HepG2 (cell line): ENCODE measurements around the gene NYNRIN. TPM values are rescaled to one million over a fixed set of nuclear protein-coding genes. Genes with fewer than 3 reads are reported as not detected.

ENCODE experiments used
- ATAC-seq: fragments of 200-7000 bp; cut with Tn5 transposase; 3 replicates; pipeline ENCODE4 v1.9.1; 2020; ENCODE audit warnings: mild to moderate bottlenecking, moderate library complexity
- BruUV-seq: library from RNA; stranded (reverse); fragments of 400-500 nt; replicated peaks from 2 replicates; lab custom pipeline; 2021; lab: Mats Ljungman, UMichigan
- CTCF ChIA-PET: fragments of 300-600 bp; formaldehyde crosslinking; extraction: SDS; loops from one replicate; lab custom pipeline; 2021; ENCODE audit warnings: low total read pairs, inconsistent platforms, low intra/inter-chr PET ratio; lab: Yijun Ruan, JAX
- POLR2A ChIA-PET: fragments of 350-600 bp; sonication (Branson Sonifier 250); formaldehyde crosslinking; loops from one replicate; lab custom pipeline; 2020; ENCODE audit warnings: antibody characterized with exemption, inconsistent platforms; lab: Yijun Ruan, JAX
- DNase-seq: peaks from one replicate; pipeline ENCODE4 v3.0.0-alpha.2; 2015; ENCODE audit warnings: low spot score
- FAIRE-seq: peaks from 3 replicates; lab custom pipeline; 2011; peaks lifted over from hg19 to GRCh38; lab: Jason Lieb, UNC
- H2AFZ ChIP-seq: one replicate; pipeline ENCODE4 v1.6.1; 2011; ENCODE audit warnings: low read length, inconsistent platforms
- H3K27ac ChIP-seq: fragments of 300-600 bp; 3 replicates; pipeline ENCODE4 v1.8.0; 2011; ENCODE audit warnings: mixed run types, mild to moderate bottlenecking, mixed read lengths, low read length, inconsistent platforms; ENCODE audit not compliant: insufficient read depth; ENCODE audit errors: extremely low read length
- H3K27me3 ChIP-seq, 2 experiments: fragments of 200-600 bp in 1 of 2; 2 replicates in 1 of 2; 3 replicates in 1 of 2; pipeline versions ENCODE4 v1.6.0 to v1.8.0; 2011; ENCODE audit warnings: low read length in 2 of 2, mild to moderate bottlenecking in 2 of 2, moderate library complexity in 2 of 2, inconsistent platforms in 1 of 2; ENCODE audit not compliant: insufficient read depth in 2 of 2, control insufficient read depth in 1 of 2
- H3K36me3 ChIP-seq, 2 experiments: fragments of 200-600 bp in 1 of 2; replicated peaks in 1 of 2; 2 replicates in 1 of 2; 3 replicates in 1 of 2; pipeline versions ENCODE4 v1.5.1 to v1.8.0; 2011; ENCODE audit warnings: low read length in 2 of 2, inconsistent platforms in 1 of 2; ENCODE audit not compliant: insufficient read depth in 2 of 2, control insufficient read depth in 1 of 2
- H3K4me1 ChIP-seq: 2 replicates; pipeline ENCODE4 v1.5.1; 2012; ENCODE audit warnings: low read length, inconsistent platforms; ENCODE audit not compliant: insufficient read depth
- H3K4me2 ChIP-seq: 2 replicates; pipeline ENCODE4 v1.6.0; 2011; ENCODE audit warnings: low read depth, low read length, inconsistent platforms
- H3K4me3 ChIP-seq, 3 experiments: fragments of 200-600 bp in 1 of 3; sonication (generic), shearing (Covaris generic) in 1 of 3; replicated peaks in 1 of 3; 2 replicates each; pipeline ENCODE4 v1.5.1; 2011 to 2016; ENCODE audit warnings: low read length in 3 of 3, inconsistent platforms in 2 of 3, low read depth in 2 of 3, mild to moderate bottlenecking in 2 of 3, control low read depth in 1 of 3, mixed read lengths in 1 of 3; ENCODE audit not compliant: insufficient read depth in 1 of 3
- H3K79me2 ChIP-seq: one replicate; pipeline ENCODE4 v1.6.1; 2011; ENCODE audit warnings: low read length, inconsistent platforms; ENCODE audit not compliant: insufficient read depth
- H3K9ac ChIP-seq: 2 replicates; pipeline ENCODE4 v1.6.0; 2011; ENCODE audit warnings: mild to moderate bottlenecking, low read depth, low read length, inconsistent platforms; ENCODE audit not compliant: insufficient read depth
- H3K9me3 ChIP-seq: 2 replicates; pipeline ENCODE4 v1.5.1; 2012; ENCODE audit warnings: mild to moderate bottlenecking, low read length
- H4K20me1 ChIP-seq: 2 replicates; pipeline ENCODE4 v1.6.0; 2011; ENCODE audit warnings: inconsistent platforms, mild to moderate bottlenecking, low read length, moderate library complexity; ENCODE audit not compliant: insufficient read depth
- CEBPZ ChIP-seq: IDR thresholded peaks from 2 replicates; pipeline ENCODE4 v1.6.1; 2012; ENCODE audit warnings: low read length, improper control_type of control experiment
- DNMT3B ChIP-seq: conservative IDR thresholded peaks from 2 replicates; pipeline ENCODE4 v1.6.1; 2016; ENCODE audit warnings: missing biosample characterization, control low read depth
- NKX3-1 ChIP-seq: sonication (generic); formaldehyde crosslinking; IDR thresholded peaks from 2 replicates; pipeline ENCODE4 v1.5.0; 2020; ENCODE audit warnings: missing genetic modification reagents
- NR1H2 ChIP-seq: sonication (generic); formaldehyde crosslinking; IDR thresholded peaks from 2 replicates; pipeline ENCODE4 v1.8.1; 2022; ENCODE audit warnings: low read depth, missing genetic modification reagents, borderline replicate concordance
- SAFB2 ChIP-seq: sonication (generic); formaldehyde crosslinking; IDR thresholded peaks from 2 replicates; pipeline ENCODE4 v1.5.1; 2020; ENCODE audit warnings: missing genetic modification reagents, low read depth, mild to moderate bottlenecking, borderline replicate concordance
- STAT5B ChIP-seq: sonication (generic); formaldehyde crosslinking; IDR thresholded peaks from 2 replicates; pipeline ENCODE4 v1.4.0; 2020; ENCODE audit warnings: missing genetic modification reagents
- ZNF430 ChIP-seq: sonication (generic); formaldehyde crosslinking; IDR thresholded peaks from 2 replicates; pipeline ENCODE4 v1.9.0; 2021; ENCODE audit warnings: mild to moderate bottlenecking, missing genetic modification reagents
- ZNF670 ChIP-seq: sonication (generic); formaldehyde crosslinking; IDR thresholded peaks from 2 replicates; pipeline ENCODE4 v1.8.0; 2022; ENCODE audit warnings: mild to moderate bottlenecking, missing genetic modification reagents, borderline replicate concordance
- WGBS: methylation state at CpG from one replicate; pipeline ENCODE4 v1.1.6; 2017; ENCODE audit warnings: low lambda C conversion rate; 5-methylcytosine and 5-hydroxymethylcytosine counted together
- in situ Hi-C: cut with HindIII; loops from 2 replicates; pipeline ENCODE4 v1.10.0; 2017; ENCODE audit warnings: low pct_unique_long_range_greater_than_20kb; ENCODE audit not compliant: extremely low pct_ligation_motif_present
- intact Hi-C: fragments of 100-400 bp; cut with micrococcal nuclease; formaldehyde crosslinking; loops from one replicate; pipeline ENCODE4 v1.10.0; 2022; ENCODE audit not compliant: unreplicated experiment
- polyA plus RNA-seq, 8 experiments: library from polyadenylated mRNA; depleted of rRNA in 3 of 8; stranded (reverse) in 7 of 8; unstranded in 1 of 8; fragments of >200 nt; fragmentation: Illumina TruSeq in 4 of 8; extraction: Trizol in 4 of 8; gene quantifications; 2 replicates each; pipeline versions ENCODE4 v1.2.1 to v1.2.3, GENCODE V29; 2011 to 2016; ENCODE audit warnings: low read depth in 4 of 8, missing spikeins in 1 of 8, mixed read lengths in 1 of 8; ENCODE audit not compliant: insufficient read depth in 1 of 8
- total RNA-seq, 5 experiments: library from RNA; depleted of rRNA; stranded (reverse); fragments of >200 nt; fragmentation: Illumina TruSeq; extraction: Trizol; gene quantifications; 2 replicates each; pipeline ENCODE4 v1.2.3, GENCODE V29; 2016; ENCODE audit warnings: low read depth in 1 of 5
- TF ChIP-seq, protein P1 (sequence below): sonication (generic); formaldehyde crosslinking; IDR thresholded peaks from 2 replicates; pipeline ENCODE4 v1.4.0; 2020; ENCODE audit warnings: missing genetic modification reagents
- TF ChIP-seq, protein P2 (sequence below), 2 experiments: sonication (generic) in 1 of 2; formaldehyde crosslinking in 1 of 2; IDR thresholded peaks; 2 replicates each; pipeline versions ENCODE4 v1.4.0 to v1.6.1; 2016 to 2020; ENCODE audit warnings: borderline replicate concordance in 1 of 2, low read depth in 1 of 2, mild to moderate bottlenecking in 1 of 2, missing genetic modification reagents in 1 of 2

NYNRIN gene
- total and polyA plus RNA-seq, 2 of the 13 experiments (the other 11 are each of a cell fraction or from before 2014, with no cell fraction given), result 0.63 to 1.1 TPM

DNA sequence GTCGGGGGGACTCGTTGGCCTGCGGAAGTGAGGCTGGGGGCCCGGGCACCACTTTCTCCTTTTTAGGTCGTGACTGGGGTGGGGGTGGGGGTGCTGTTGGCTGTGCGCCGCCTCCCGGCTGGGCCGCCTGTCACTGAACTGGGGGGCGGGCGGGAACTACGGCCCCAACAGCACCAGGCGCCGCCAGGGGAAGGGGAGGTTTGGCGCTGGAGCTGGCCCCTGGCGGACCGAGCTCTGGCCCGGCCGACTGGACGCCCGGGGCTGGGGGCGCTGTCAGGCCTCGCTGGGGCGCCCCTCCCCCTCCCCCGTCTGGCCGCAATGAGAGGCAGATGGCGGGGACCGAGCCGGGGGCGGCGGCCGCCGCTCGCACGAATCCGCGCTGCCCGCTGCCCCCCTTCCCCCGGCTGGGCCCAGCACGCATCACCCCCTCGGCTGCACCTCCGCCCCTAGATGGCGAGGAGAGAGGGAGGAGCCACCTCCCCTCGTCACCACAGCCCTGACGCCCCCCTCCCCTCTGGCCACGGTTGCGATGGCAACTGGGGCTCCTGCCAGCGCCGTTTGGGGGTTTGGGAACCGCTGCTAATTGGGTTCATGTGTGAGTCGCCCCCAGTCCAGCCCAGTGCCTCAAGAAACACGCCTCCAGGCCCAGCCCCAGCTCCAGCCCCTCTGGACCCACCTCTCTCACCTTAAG lies 30.1 kb upstream of the NYNRIN start (continued):
- TF ChIP-seq, protein P1, sequence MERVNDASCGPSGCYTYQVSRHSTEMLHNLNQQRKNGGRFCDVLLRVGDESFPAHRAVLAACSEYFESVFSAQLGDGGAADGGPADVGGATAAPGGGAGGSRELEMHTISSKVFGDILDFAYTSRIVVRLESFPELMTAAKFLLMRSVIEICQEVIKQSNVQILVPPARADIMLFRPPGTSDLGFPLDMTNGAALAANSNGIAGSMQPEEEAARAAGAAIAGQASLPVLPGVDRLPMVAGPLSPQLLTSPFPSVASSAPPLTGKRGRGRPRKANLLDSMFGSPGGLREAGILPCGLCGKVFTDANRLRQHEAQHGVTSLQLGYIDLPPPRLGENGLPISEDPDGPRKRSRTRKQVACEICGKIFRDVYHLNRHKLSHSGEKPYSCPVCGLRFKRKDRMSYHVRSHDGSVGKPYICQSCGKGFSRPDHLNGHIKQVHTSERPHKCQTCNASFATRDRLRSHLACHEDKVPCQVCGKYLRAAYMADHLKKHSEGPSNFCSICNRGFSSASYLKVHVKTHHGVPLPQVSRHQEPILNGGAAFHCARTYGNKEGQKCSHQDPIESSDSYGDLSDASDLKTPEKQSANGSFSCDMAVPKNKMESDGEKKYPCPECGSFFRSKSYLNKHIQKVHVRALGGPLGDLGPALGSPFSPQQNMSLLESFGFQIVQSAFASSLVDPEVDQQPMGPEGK (CRISPR knock-in tag), result peak; percentile 28; the same call in 1 of the 2 replicates

DNA sequence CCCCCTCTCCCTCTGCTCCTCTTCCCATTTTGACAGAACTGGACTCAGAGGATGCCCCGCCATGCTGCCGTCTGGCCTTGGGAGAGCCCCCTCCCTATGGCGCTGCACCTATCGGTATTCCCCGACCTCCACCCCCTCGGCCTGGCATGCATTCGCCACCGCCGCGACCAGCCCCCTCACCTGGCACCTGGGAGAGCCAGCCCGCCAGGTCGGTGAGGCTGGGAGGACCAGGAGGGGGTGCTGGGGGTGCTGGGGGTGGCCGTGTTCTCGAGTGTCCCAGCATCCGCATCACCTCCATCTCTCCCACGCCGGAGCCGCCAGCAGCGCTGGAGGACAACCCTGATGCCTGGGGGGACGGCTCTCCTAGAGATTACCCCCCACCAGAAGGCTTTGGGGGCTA lies 29.3 kb upstream of the NYNRIN start:
- Histone ChIP-seq H4K20me1 (no peaks in the 10 kb centered on the region), H3K79me2 (no peaks in the 10 kb centered on the region), H3K36me3 (no peaks in the 10 kb centered on the region), H3K27ac (no peak overlapping the region), H3K9ac (no peak overlapping the region), H2AFZ (no peak overlapping the region), H3K9me3 (no peaks in the 10 kb centered on the region), H3K4me3 (no peak overlapping the region), H3K4me1 (peaks cover 32% of the 10 kb centered on the region), H3K27me3 (peaks cover 23 to 60% of the 10 kb centered on the region in 2 experiments), H3K4me2 (no peak overlapping the region)
- intact Hi-C loops, result loop anchor here (5.0 kb wide), 1 partner anchor 193 kb away; no protein-coding TSS in a partner anchor
- WGBS, result 60% methylated on average over 20 of the region's 20 CpGs
- no peak for DNase-seq
- POLR2A ChIA-PET, result interaction anchor here (0.8 to 3.7 kb wide), 3 partner anchors 61 to 73 kb away, joined by 4 to 19 read pairs (median 8); partner anchors contain the start of genes CBLN3 and KHNYN
- no peak for FAIRE-seq
- CTCF ChIA-PET, result no interaction called here
- BruUV-seq, result no TSS peak
- in situ Hi-C loops, result loop anchor here (5.0 kb wide), 1 partner anchor 63 kb away; no protein-coding TSS in a partner anchor
- ATAC-seq, result no peak
- TF ChIP-seq DNMT3B (CRISPR knock-in tag) (no peak), CEBPZ (no peak), STAT5B (CRISPR knock-in tag) (no peak), NR1H2 (CRISPR knock-in tag) (no peak), ZNF430 (CRISPR knock-in tag) (no peak), ZNF670 (CRISPR knock-in tag) (no peak), SAFB2 (CRISPR knock-in tag) (no peak), NKX3-1 (no peak)
- TF ChIP-seq, protein P2, sequence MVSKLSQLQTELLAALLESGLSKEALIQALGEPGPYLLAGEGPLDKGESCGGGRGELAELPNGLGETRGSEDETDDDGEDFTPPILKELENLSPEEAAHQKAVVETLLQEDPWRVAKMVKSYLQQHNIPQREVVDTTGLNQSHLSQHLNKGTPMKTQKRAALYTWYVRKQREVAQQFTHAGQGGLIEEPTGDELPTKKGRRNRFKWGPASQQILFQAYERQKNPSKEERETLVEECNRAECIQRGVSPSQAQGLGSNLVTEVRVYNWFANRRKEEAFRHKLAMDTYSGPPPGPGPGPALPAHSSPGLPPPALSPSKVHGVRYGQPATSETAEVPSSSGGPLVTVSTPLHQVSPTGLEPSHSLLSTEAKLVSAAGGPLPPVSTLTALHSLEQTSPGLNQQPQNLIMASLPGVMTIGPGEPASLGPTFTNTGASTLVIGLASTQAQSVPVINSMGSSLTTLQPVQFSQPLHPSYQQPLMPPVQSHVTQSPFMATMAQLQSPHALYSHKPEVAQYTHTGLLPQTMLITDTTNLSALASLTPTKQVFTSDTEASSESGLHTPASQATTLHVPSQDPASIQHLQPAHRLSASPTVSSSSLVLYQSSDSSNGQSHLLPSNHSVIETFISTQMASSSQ (IDR thresholded peaks at IDR 0.05; ENCODE audit: low read depth), result no peak
- TF ChIP-seq, protein P2 (CRISPR knock-in tag; IDR thresholded peaks at IDR 0.05; ENCODE audit: borderline replicate concordance), result no peak
